Measurements from ENCODE around the gene BRCC3.
"Not testable (repeated sequence)": the region's sequence is repeated elsewhere in the genome, so short reads cannot be mapped to it uniquely, and the experiment has no call there.

BRCC3 gene

GRCh38 chrX:155127940-155128339, 56.6 kb downstream of the BRCC3 start:
- Histone ChIP-seq H3K36me3 (ENCODE audit: low read depth) (no peaks in the 10 kb centered on the region), H3K9me3 (ENCODE audit: severe bottlenecking) (no peaks in the 10 kb centered on the region), H3K27ac (ENCODE audit: poor library complexity, severe bottlenecking) (no peak overlapping the region), H3K27me3 (ENCODE audit: insufficient read depth, poor library complexity, severe bottlenecking) (no peaks in the 10 kb centered on the region), H3K4me1 (ENCODE audit: insufficient read depth, poor library complexity, severe bottlenecking) (no peaks in the 10 kb centered on the region), H3K4me3 (ENCODE audit: severe bottlenecking) (no peak overlapping the region)
- DNase-seq (ENCODE audit: low spot score): no peak
- ATAC-seq (ENCODE audit: low read depth): no peak
- no peak for TF ChIP-seq CTCF (IDR thresholded peaks at IDR 0.05; ENCODE audit: poor library complexity, severe bottlenecking)

GRCh38 chrX:155132110-155132509, 60.8 kb downstream of the BRCC3 start:
- ATAC-seq (ENCODE audit: low read depth) (no peak), DNase-seq (ENCODE audit: low spot score) (no peak)
- H3K27me3 ChIP-seq (ENCODE audit: insufficient read depth, poor library complexity, severe bottlenecking): no peaks in the 10 kb centered on the region
- no peak overlapping the region for H3K4me3 ChIP-seq (ENCODE audit: severe bottlenecking)
- no peaks in the 10 kb centered on the region for H3K9me3 ChIP-seq (ENCODE audit: severe bottlenecking)
- H3K27ac ChIP-seq (ENCODE audit: poor library complexity, severe bottlenecking): no peak overlapping the region
- H3K4me1 ChIP-seq (ENCODE audit: insufficient read depth, poor library complexity, severe bottlenecking): no peaks in the 10 kb centered on the region
- TF ChIP-seq CTCF (IDR thresholded peaks at IDR 0.05; ENCODE audit: poor library complexity, severe bottlenecking): no peak
- H3K36me3 ChIP-seq (ENCODE audit: low read depth): no peaks in the 10 kb centered on the region

GRCh38 chrX:155134255-155134654, 62.9 kb downstream of the BRCC3 start:
- no peak for TF ChIP-seq CTCF (IDR thresholded peaks at IDR 0.05; ENCODE audit: poor library complexity, severe bottlenecking)
- Histone ChIP-seq H3K4me1 (ENCODE audit: insufficient read depth, poor library complexity, severe bottlenecking) (no peaks in the 10 kb centered on the region), H3K36me3 (ENCODE audit: low read depth) (no peaks in the 10 kb centered on the region), H3K4me3 (ENCODE audit: severe bottlenecking) (no peak overlapping the region), H3K27me3 (ENCODE audit: insufficient read depth, poor library complexity, severe bottlenecking) (no peaks in the 10 kb centered on the region), H3K9me3 (ENCODE audit: severe bottlenecking) (no peaks in the 10 kb centered on the region), H3K27ac (ENCODE audit: poor library complexity, severe bottlenecking) (no peak overlapping the region)
- DNase-seq (ENCODE audit: low spot score) (no peak), ATAC-seq (ENCODE audit: low read depth) (no peak)

- Histone ChIP-seq H3K36me3 (ENCODE audit: low read depth) (no peaks in the 10 kb centered on the region), H3K4me1 (ENCODE audit: insufficient read depth, poor library complexity, severe bottlenecking) (no peaks in the 10 kb centered on the region), H3K27ac (ENCODE audit: poor library complexity, severe bottlenecking) (no peak overlapping the region), H3K27me3 (ENCODE audit: insufficient read depth, poor library complexity, severe bottlenecking) (no peaks in the 10 kb centered on the region), H3K9me3 (ENCODE audit: severe bottlenecking) (no peaks in the 10 kb centered on the region), H3K4me3 (ENCODE audit: severe bottlenecking) (no peak overlapping the region)
- DNase-seq (ENCODE audit: low spot score) (no peak), ATAC-seq (ENCODE audit: low read depth) (no peak)
- no peak for TF ChIP-seq CTCF (IDR thresholded peaks at IDR 0.05; ENCODE audit: poor library complexity, severe bottlenecking)
Observed at GRCh38 chrX:155143959-155144548, 72.7 kb downstream of the BRCC3 start.

- no peaks in the 10 kb centered on the region for H3K9me3 ChIP-seq (ENCODE audit: severe bottlenecking)
- no peaks in the 10 kb centered on the region for H3K27me3 ChIP-seq (ENCODE audit: insufficient read depth, poor library complexity, severe bottlenecking)
- H3K4me1 ChIP-seq (ENCODE audit: insufficient read depth, poor library complexity, severe bottlenecking): no peaks in the 10 kb centered on the region
- no peak overlapping the region for H3K4me3 ChIP-seq (ENCODE audit: severe bottlenecking)
- no peak overlapping the region for H3K27ac ChIP-seq (ENCODE audit: poor library complexity, severe bottlenecking)
- no peaks in the 10 kb centered on the region for H3K36me3 ChIP-seq (ENCODE audit: low read depth)
- peak; percentile 48; the same call in 2 of the 3 replicates for ATAC-seq (ENCODE audit: low read depth)
- TF ChIP-seq CTCF (IDR thresholded peaks at IDR 0.05; ENCODE audit: poor library complexity, severe bottlenecking): no peak
- DNase-seq (ENCODE audit: low spot score): no peak
Observed at GRCh38 chrX:155144926-155145325, 73.6 kb downstream of the BRCC3 start.

- not testable (repeated sequence) for ATAC-seq (ENCODE audit: low read depth); DNase-seq (ENCODE audit: low spot score)
Observed at GRCh38 chrX:155147612-155148011, 76.3 kb downstream of the BRCC3 start.

GRCh38 chrX:155148166-155148565, 76.9 kb downstream of the BRCC3 start:
- not testable (repeated sequence) for H3K4me1 ChIP-seq (ENCODE audit: insufficient read depth, poor library complexity, severe bottlenecking); ATAC-seq (ENCODE audit: low read depth); DNase-seq (ENCODE audit: low spot score); H3K36me3 ChIP-seq (ENCODE audit: low read depth); H3K27me3 ChIP-seq (ENCODE audit: insufficient read depth, poor library complexity, severe bottlenecking); H3K27ac ChIP-seq (ENCODE audit: poor library complexity, severe bottlenecking); H3K4me3 ChIP-seq (ENCODE audit: severe bottlenecking); H3K9me3 ChIP-seq (ENCODE audit: severe bottlenecking)

More at GRCh38 chrX:155147612-155148011, 76.3 kb downstream of the BRCC3 start:
- H3K4me1 ChIP-seq (ENCODE audit: insufficient read depth, poor library complexity, severe bottlenecking); H3K27ac ChIP-seq (ENCODE audit: poor library complexity, severe bottlenecking); H3K4me3 ChIP-seq (ENCODE audit: severe bottlenecking); H3K36me3 ChIP-seq (ENCODE audit: low read depth); H3K9me3 ChIP-seq (ENCODE audit: severe bottlenecking); H3K27me3 ChIP-seq (ENCODE audit: insufficient read depth, poor library complexity, severe bottlenecking): not testable (repeated sequence)

All from RWPE2 (cell line).